HUES6 (cell line): ENCODE data around the gene MRGPRX4.
"Not testable (repeated sequence)": the region's sequence is repeated elsewhere in the genome, so short reads cannot be mapped to it uniquely, and the experiment has no call there.

Experiments
- H3K27ac ChIP-seq: 2 replicates; pipeline ENCODE4 v1.7.0; 2013; ENCODE audit warnings: low read depth, mild to moderate bottlenecking, low read length, inconsistent platforms
- H3K27me3 ChIP-seq: 2 replicates; pipeline ENCODE4 v1.6.1; 2013; ENCODE audit warnings: low read length; ENCODE audit not compliant: control insufficient read depth, insufficient read depth
- H3K36me3 ChIP-seq: 2 replicates; pipeline ENCODE4 v1.6.1; 2013; ENCODE audit warnings: low read length; ENCODE audit not compliant: control insufficient read depth, insufficient read depth
- H3K4me1 ChIP-seq: 2 replicates; pipeline ENCODE4 v1.6.1; 2013; ENCODE audit warnings: low read length; ENCODE audit not compliant: control insufficient read depth, insufficient read depth
- H3K4me3 ChIP-seq: 2 replicates; pipeline ENCODE4 v1.5.1; 2013; ENCODE audit warnings: low read depth, low read length
- H3K9ac ChIP-seq: one replicate; pipeline ENCODE4 v1.6.1; 2013; ENCODE audit warnings: mild to moderate bottlenecking, low read length
- H3K9me3 ChIP-seq: 2 replicates; pipeline ENCODE4 v1.6.1; 2013; ENCODE audit warnings: low read depth, low read length; ENCODE audit not compliant: control insufficient read depth, insufficient read depth

The MRGPRX4 gene

GRCh38 chr11:18171377-18172000 is 1.1 kb upstream of the MRGPRX4 start:
- Histone ChIP-seq H3K9me3 (no peaks in the 10 kb centered on the region), H3K4me1 (no peaks in the 10 kb centered on the region), H3K27me3 (peaks cover 11% of the 10 kb centered on the region), H3K36me3 (no peaks in the 10 kb centered on the region), H3K27ac (no peak overlapping the region), H3K9ac (no peak overlapping the region), H3K4me3 (no peak overlapping the region)

GRCh38 chr11:18173225-18173866 is 709 bp downstream of the MRGPRX4 start:
- Histone ChIP-seq H3K36me3 (no peaks in the 10 kb centered on the region), H3K9me3 (no peaks in the 10 kb centered on the region), H3K4me1 (no peaks in the 10 kb centered on the region), H3K27me3 (peaks cover 22% of the 10 kb centered on the region), H3K9ac (no peak overlapping the region), H3K4me3 (no peak overlapping the region), H3K27ac (no peak overlapping the region)

- no peaks in the 10 kb centered on the region for H3K27me3 ChIP-seq
- H3K4me1 ChIP-seq: no peaks in the 10 kb centered on the region
- H3K36me3 ChIP-seq: no peaks in the 10 kb centered on the region
- H3K4me3 ChIP-seq: no peak overlapping the region
- H3K9ac ChIP-seq: no peak overlapping the region
- no peaks in the 10 kb centered on the region for H3K9me3 ChIP-seq
- H3K27ac ChIP-seq: no peak overlapping the region
Observed at GRCh38 chr11:18188796-18189195, 16.2 kb downstream of the MRGPRX4 start.

GRCh38 chr11:18189476-18190245 is 17.0 kb downstream of the MRGPRX4 start:
- H3K36me3 ChIP-seq, H3K27ac ChIP-seq, H3K9ac ChIP-seq, H3K9me3 ChIP-seq, H3K4me1 ChIP-seq, H3K27me3 ChIP-seq, H3K4me3 ChIP-seq: not testable (repeated sequence)

GRCh38 chr11:18191376-18191775 is 18.7 kb downstream of the MRGPRX4 start:
- no peak overlapping the region for H3K27ac ChIP-seq
- H3K36me3 ChIP-seq: no peaks in the 10 kb centered on the region
- H3K4me1 ChIP-seq: no peaks in the 10 kb centered on the region
- no peaks in the 10 kb centered on the region for H3K9me3 ChIP-seq
- no peak overlapping the region for H3K9ac ChIP-seq
- peaks cover 2% of the 10 kb centered on the region; the same call in 1 of the 2 replicates for H3K27me3 ChIP-seq
- no peak overlapping the region for H3K4me3 ChIP-seq

GRCh38 chr11:18193010-18193409 is 20.4 kb downstream of the MRGPRX4 start:
- peaks cover 2% of the 10 kb centered on the region; the same call in 1 of the 2 replicates for H3K27me3 ChIP-seq
- H3K9me3 ChIP-seq: no peaks in the 10 kb centered on the region
- no peak overlapping the region for H3K9ac ChIP-seq
- no peak overlapping the region for H3K4me3 ChIP-seq
- no peaks in the 10 kb centered on the region for H3K4me1 ChIP-seq
- H3K27ac ChIP-seq: no peak overlapping the region
- no peaks in the 10 kb centered on the region for H3K36me3 ChIP-seq

GRCh38 chr11:18196532-18196931 is 23.9 kb downstream of the MRGPRX4 start:
- Histone ChIP-seq H3K9ac (no peak overlapping the region), H3K27me3 (peaks cover 2% of the 10 kb centered on the region; the same call in 1 of the 2 replicates), H3K4me3 (no peak overlapping the region), H3K27ac (no peak overlapping the region), H3K4me1 (no peaks in the 10 kb centered on the region), H3K36me3 (no peaks in the 10 kb centered on the region), H3K9me3 (no peaks in the 10 kb centered on the region)

GRCh38 chr11:18197738-18198137 is 25.1 kb downstream of the MRGPRX4 start:
- H3K27ac ChIP-seq, H3K4me1 ChIP-seq, H3K36me3 ChIP-seq, H3K4me3 ChIP-seq, H3K9ac ChIP-seq, H3K27me3 ChIP-seq, H3K9me3 ChIP-seq: not testable (repeated sequence)

GRCh38 chr11:18203723-18204122 is 31.1 kb downstream of the MRGPRX4 start:
- Histone ChIP-seq H3K36me3 (no peaks in the 10 kb centered on the region), H3K27ac (no peak overlapping the region), H3K4me3 (no peak overlapping the region), H3K9me3 (no peaks in the 10 kb centered on the region), H3K27me3 (no peaks in the 10 kb centered on the region), H3K4me1 (no peaks in the 10 kb centered on the region), H3K9ac (no peak overlapping the region)

GRCh38 chr11:18204220-18204619 is 31.6 kb downstream of the MRGPRX4 start:
- no peak overlapping the region for H3K27ac ChIP-seq
- H3K9ac ChIP-seq: no peak overlapping the region
- H3K36me3 ChIP-seq: no peaks in the 10 kb centered on the region
- H3K4me1 ChIP-seq: no peaks in the 10 kb centered on the region
- H3K9me3 ChIP-seq: no peaks in the 10 kb centered on the region
- H3K27me3 ChIP-seq: no peaks in the 10 kb centered on the region
- H3K4me3 ChIP-seq: no peak overlapping the region

GRCh38 chr11:18204771-18205170 is 32.1 kb downstream of the MRGPRX4 start:
- no peaks in the 10 kb centered on the region for H3K4me1 ChIP-seq
- H3K27me3 ChIP-seq: no peaks in the 10 kb centered on the region
- no peak overlapping the region for H3K27ac ChIP-seq
- no peak overlapping the region for H3K9ac ChIP-seq
- H3K4me3 ChIP-seq: no peak overlapping the region
- no peaks in the 10 kb centered on the region for H3K9me3 ChIP-seq
- no peaks in the 10 kb centered on the region for H3K36me3 ChIP-seq
